AG04449 (cell line): ENCODE data around the gene ZFP1.

Source experiments
- CTCF ChIA-PET: fragments of 350-600 bp; formaldehyde crosslinking; extraction: SDS; loops from one replicate; lab custom pipeline; 2021; ENCODE audit warnings: antibody characterized with exemption; lab: Yijun Ruan, JAX
- POLR2A ChIA-PET: fragments of 400-600, 350-600 bp; formaldehyde crosslinking; extraction: SDS; loops from one replicate; lab custom pipeline; 2020; ENCODE audit warnings: antibody characterized with exemption, inconsistent platforms; lab: Yijun Ruan, JAX
- DNase-seq: peaks from one replicate; pipeline ENCODE4 v3.0.0-alpha.2; 2010; ENCODE audit warnings: low read depth, low spot score
- H3K4me3 ChIP-seq: 2 replicates; pipeline ENCODE4 v1.5.1; 2011; ENCODE audit warnings: low read depth, mild to moderate bottlenecking, control low read depth, low read length
- CTCF ChIP-seq: IDR thresholded peaks from one replicate; pipeline ENCODE4 v1.5.1; 2011; ENCODE audit warnings: mild to moderate bottlenecking, moderate library complexity, low read length, control low read depth, inconsistent platforms; ENCODE audit not compliant: insufficient read depth; ENCODE audit errors: missing control alignments

ZFP1 gene

GRCh38 chr16:75148311-75149195 lies at the start of gene ZFP1:
ZFP1 (plus strand) TSS chr16:75148524; CDS start chr16:75152952, 4,428 bp downstream.
- DNase-seq: peak; percentile 38
- H3K4me3 ChIP-seq: peak within 1 kb of the TSS; percentile 100
- TF ChIP-seq CTCF: no peak
- CTCF ChIA-PET: no interaction called here
- POLR2A ChIA-PET: no interaction called here

- H3K4me3 ChIP-seq: no peak overlapping the region
- ChIA-PET POLR2A (no interaction called here), CTCF (interaction anchor here (9.1 kb wide), 1 partner anchor 11 kb away, joined by 73 read pairs; no protein-coding TSS in a partner anchor)
- TF ChIP-seq CTCF: no peak
- no peak for DNase-seq
These were observed 49.2 kb upstream of the ZFP1 start for GRCh38 chr16:75099075-75099667.

GRCh38 chr16:75099738-75100602 lies 48.4 kb upstream of the ZFP1 start:
- no peak for DNase-seq
- no peak overlapping the region for H3K4me3 ChIP-seq
- TF ChIP-seq CTCF: no peak

DNA sequence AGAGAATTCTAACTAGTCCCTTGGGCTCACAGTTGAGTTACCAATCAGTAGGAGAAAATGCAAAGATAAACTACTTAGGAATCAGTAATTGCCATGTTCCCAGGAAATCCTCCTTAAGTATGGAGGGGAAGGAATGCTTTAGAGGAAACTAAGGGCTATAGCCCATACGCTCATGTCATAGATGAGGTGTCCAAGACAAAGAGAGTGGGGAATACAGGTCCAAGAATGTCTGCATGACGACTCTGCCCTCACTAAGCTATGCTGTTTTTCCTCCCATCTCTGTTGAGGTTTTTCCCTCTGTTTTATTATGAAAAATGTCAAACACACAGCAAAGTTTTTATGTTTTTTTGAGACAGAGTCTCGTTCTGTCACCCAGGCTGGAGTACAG lies 47.7 kb upstream of the ZFP1 start:
- no peak for TF ChIP-seq CTCF
- POLR2A ChIA-PET: no interaction called here
- CTCF ChIA-PET: interaction anchor here (0.8 to 9.1 kb wide), 3 partner anchors 10 to 102 kb away, joined by 3 to 73 read pairs (median 7); partner anchors contain the start of gene ZNRF1

More at GRCh38 chr16:75099738-75100602, 48.4 kb upstream of the ZFP1 start:
- ChIA-PET POLR2A (no interaction called here), CTCF (interaction anchor here (1.5 to 9.1 kb wide), 2 partner anchors 10 to 102 kb away, joined by 7 to 73 read pairs; partner anchors contain the start of gene ZNRF1)

GRCh38 chr16:75101635-75102034 lies 46.7 kb upstream of the ZFP1 start:
- no peak for TF ChIP-seq CTCF
- POLR2A ChIA-PET: no interaction called here
- no peak overlapping the region for H3K4me3 ChIP-seq
- CTCF ChIA-PET: interaction anchor here (9.1 kb wide), 1 partner anchor 9 kb away, joined by 73 read pairs; no protein-coding TSS in a partner anchor
- DNase-seq: no peak

More for the DNA sequence above, 47.7 kb upstream of the ZFP1 start:
- no peak overlapping the region for H3K4me3 ChIP-seq
- no peak for DNase-seq
